HG03135 (cell line): Measurements from ENCODE around the gene TFE3.

Source experiments
- ATAC-seq: cut with Tn5 transposase; IDR thresholded peaks from one replicate; pipeline ENCODE4 v1.9.1; 2021; ENCODE audit warnings: mild to moderate bottlenecking, moderate library complexity; ENCODE audit not compliant: unreplicated experiment

Gene TFE3

GRCh38 chrX:49043220-49043986 is at the start of gene TFE3:
Gene TFE3, minus strand, starts transcription at chrX:49043357. Its CDS starts 131 bp downstream, at chrX:49043226.
- peak; percentile 83 for ATAC-seq

GRCh38 chrX:49089553-49089952 is 46.4 kb upstream of the TFE3 start:
- ATAC-seq, result no peak

- no peak for ATAC-seq
Measured at GRCh38 chrX:49082271-49082871, 39.2 kb upstream of the TFE3 start.

- peak; percentile 68 for ATAC-seq
Measured at GRCh38 chrX:49079489-49080428, 36.6 kb upstream of the TFE3 start, which contains the start of gene WDR45. Gene WDR45, minus strand, starts transcription at chrX:49079887. Its CDS starts 1,792 bp downstream, at chrX:49078095.

- no peak for ATAC-seq
Measured at GRCh38 chrX:49077941-49078340, 34.8 kb upstream of the TFE3 start.

- no peak for ATAC-seq
Measured at GRCh38 chrX:49075347-49075746, 32.2 kb upstream of the TFE3 start.

GRCh38 chrX:49073601-49074575 is 30.7 kb upstream of the TFE3 start, which contains the start of gene PRAF2:
Gene PRAF2, minus strand, starts transcription at chrX:49074002. Its CDS starts 15 bp downstream, at chrX:49073987.
- peak; percentile 85 for ATAC-seq

GRCh38 chrX:49072712-49073095 is 29.5 kb upstream of the TFE3 start:
- no peak for ATAC-seq

- ATAC-seq, result no peak
Measured at GRCh38 chrX:49071877-49072711, 28.9 kb upstream of the TFE3 start.

- ATAC-seq, result no peak
Measured at GRCh38 chrX:49070988-49071387, 27.8 kb upstream of the TFE3 start.

- ATAC-seq, result no peak
Measured at GRCh38 chrX:49069038-49069437, 25.9 kb upstream of the TFE3 start.

- ATAC-seq, result no peak
Measured at GRCh38 chrX:49067285-49068120, 24.3 kb upstream of the TFE3 start.

GRCh38 chrX:49066690-49067089 is 23.5 kb upstream of the TFE3 start:
- no peak for ATAC-seq

- ATAC-seq, result no peak
Measured at GRCh38 chrX:49066278-49066677, 23.1 kb upstream of the TFE3 start.

GRCh38 chrX:49064735-49065134 is 21.6 kb upstream of the TFE3 start:
- ATAC-seq, result no peak

GRCh38 chrX:49064303-49064702 is 21.1 kb upstream of the TFE3 start:
- no peak for ATAC-seq

GRCh38 chrX:49063715-49064114 is 20.6 kb upstream of the TFE3 start:
- ATAC-seq, result no peak

- no peak for ATAC-seq
Measured at GRCh38 chrX:49061916-49062315, 18.8 kb upstream of the TFE3 start.
